ENCODE measurements around the gene SAMD10. TPM values are rescaled to one million over a fixed set of nuclear protein-coding genes. Genes with fewer than 3 reads are reported as not detected.
A peak's percentile ranks its signal among the peaks of the same experiment; 100 is the strongest.

The SAMD10 gene
- total and polyA plus RNA-seq, 3 donors from 2014 or later, result 3.9 to 10.7 (median 6.2) TPM

- DNase-seq, result no peak
- H3K9me3 ChIP-seq, result no peaks in the 10 kb centered on the region
- H3K4me1 ChIP-seq, result peaks cover 29% of the 10 kb centered on the region
- H3K4me3 ChIP-seq, result peak overlapping the region; percentile 90 to 98
- H3K27me3 ChIP-seq, result no peaks in the 10 kb centered on the region
- H3K27ac ChIP-seq, result no peak overlapping the region
- intact Hi-C loops (cut with DNase I; ENCODE audit: low total_unique reads), result no loop called here
- TF ChIP-seq POLR2A (IDR thresholded peaks at IDR 0.05) (no peak), CTCF (IDR thresholded peaks at IDR 0.05) (no peak)
- H3K36me3 ChIP-seq (ENCODE audit: low read depth, missing control alignments), result no peaks in the 10 kb centered on the region
- 46 to 69% methylated on average over 8 to 15 of the region's 15 CpGs for WGBS, 2 donors
These were observed 919 bp upstream of the SAMD10 start for GRCh38 chr20:63980317-63980805.

GRCh38 chr20:63979229-63979556 is 249 bp downstream of the SAMD10 start:
- H3K4me1 ChIP-seq, result peaks cover 29% of the 10 kb centered on the region
- no peak for DNase-seq
- no peaks in the 10 kb centered on the region for H3K27me3 ChIP-seq
- H3K4me3 ChIP-seq, result peak overlapping the region; percentile 42 to 64
- no peaks in the 10 kb centered on the region for H3K9me3 ChIP-seq
- WGBS, 2 donors, result no CpG with 5 or more reads among the region's 47 CpGs
- no peak for TF ChIP-seq CTCF (IDR thresholded peaks at IDR 0.05)
- no peak for TF ChIP-seq POLR2A (IDR thresholded peaks at IDR 0.05)
- intact Hi-C loops (cut with DNase I; ENCODE audit: low total_unique reads), result loop anchor here (5.0 kb wide), 1 partner anchor 442 kb away; the partner anchor contains the start of gene PTK6
- H3K27ac ChIP-seq, result no peak overlapping the region
- no peaks in the 10 kb centered on the region for H3K36me3 ChIP-seq (ENCODE audit: low read depth, missing control alignments)

GRCh38 chr20:63978319-63979228 is 868 bp downstream of the SAMD10 start:
- DNase-seq, result peak; percentile 72
- no peak for TF ChIP-seq POLR2A (IDR thresholded peaks at IDR 0.05)
- no peak for TF ChIP-seq CTCF (IDR thresholded peaks at IDR 0.05)
- 9 to 21% methylated on average over 3 to 48 of the region's 52 CpGs for WGBS, 2 donors
- H3K27ac ChIP-seq, result no peak overlapping the region
- H3K9me3 ChIP-seq, result no peaks in the 10 kb centered on the region
- peaks cover 29% of the 10 kb centered on the region for H3K4me1 ChIP-seq
- intact Hi-C loops (cut with DNase I; ENCODE audit: low total_unique reads), result loop anchor here (5.0 kb wide), 1 partner anchor 441 kb away; the partner anchor contains the start of gene PTK6
- H3K27me3 ChIP-seq, result no peaks in the 10 kb centered on the region
- H3K4me3 ChIP-seq, result peak overlapping the region; percentile 42 to 64
- H3K36me3 ChIP-seq (ENCODE audit: low read depth, missing control alignments), result no peaks in the 10 kb centered on the region

GRCh38 chr20:63977739-63978276 is 1.6 kb downstream of the SAMD10 start:
- Histone ChIP-seq H3K9me3 (no peaks in the 10 kb centered on the region), H3K27ac (no peak overlapping the region), H3K27me3 (no peaks in the 10 kb centered on the region), H3K4me3 (no peak overlapping the region), H3K4me1 (peaks cover 29% of the 10 kb centered on the region), H3K36me3 (ENCODE audit: low read depth, missing control alignments) (no peaks in the 10 kb centered on the region)
- no peak for TF ChIP-seq POLR2A (IDR thresholded peaks at IDR 0.05)
- no peak for TF ChIP-seq CTCF (IDR thresholded peaks at IDR 0.05)
- WGBS, 2 donors, result 78 to 81% methylated on average over 3 to 16 of the region's 16 CpGs
- DNase-seq, result no peak
- intact Hi-C loops (cut with DNase I; ENCODE audit: low total_unique reads), result loop anchor here (5.0 kb wide), 1 partner anchor 441 kb away; the partner anchor contains the start of gene PTK6

All from testis (tissue), 3 donors.